Measurements from ENCODE around the gene AQP2.

AQP2 gene, protein sequence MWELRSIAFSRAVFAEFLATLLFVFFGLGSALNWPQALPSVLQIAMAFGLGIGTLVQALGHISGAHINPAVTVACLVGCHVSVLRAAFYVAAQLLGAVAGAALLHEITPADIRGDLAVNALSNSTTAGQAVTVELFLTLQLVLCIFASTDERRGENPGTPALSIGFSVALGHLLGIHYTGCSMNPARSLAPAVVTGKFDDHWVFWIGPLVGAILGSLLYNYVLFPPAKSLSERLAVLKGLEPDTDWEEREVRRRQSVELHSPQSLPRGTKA

DNA sequence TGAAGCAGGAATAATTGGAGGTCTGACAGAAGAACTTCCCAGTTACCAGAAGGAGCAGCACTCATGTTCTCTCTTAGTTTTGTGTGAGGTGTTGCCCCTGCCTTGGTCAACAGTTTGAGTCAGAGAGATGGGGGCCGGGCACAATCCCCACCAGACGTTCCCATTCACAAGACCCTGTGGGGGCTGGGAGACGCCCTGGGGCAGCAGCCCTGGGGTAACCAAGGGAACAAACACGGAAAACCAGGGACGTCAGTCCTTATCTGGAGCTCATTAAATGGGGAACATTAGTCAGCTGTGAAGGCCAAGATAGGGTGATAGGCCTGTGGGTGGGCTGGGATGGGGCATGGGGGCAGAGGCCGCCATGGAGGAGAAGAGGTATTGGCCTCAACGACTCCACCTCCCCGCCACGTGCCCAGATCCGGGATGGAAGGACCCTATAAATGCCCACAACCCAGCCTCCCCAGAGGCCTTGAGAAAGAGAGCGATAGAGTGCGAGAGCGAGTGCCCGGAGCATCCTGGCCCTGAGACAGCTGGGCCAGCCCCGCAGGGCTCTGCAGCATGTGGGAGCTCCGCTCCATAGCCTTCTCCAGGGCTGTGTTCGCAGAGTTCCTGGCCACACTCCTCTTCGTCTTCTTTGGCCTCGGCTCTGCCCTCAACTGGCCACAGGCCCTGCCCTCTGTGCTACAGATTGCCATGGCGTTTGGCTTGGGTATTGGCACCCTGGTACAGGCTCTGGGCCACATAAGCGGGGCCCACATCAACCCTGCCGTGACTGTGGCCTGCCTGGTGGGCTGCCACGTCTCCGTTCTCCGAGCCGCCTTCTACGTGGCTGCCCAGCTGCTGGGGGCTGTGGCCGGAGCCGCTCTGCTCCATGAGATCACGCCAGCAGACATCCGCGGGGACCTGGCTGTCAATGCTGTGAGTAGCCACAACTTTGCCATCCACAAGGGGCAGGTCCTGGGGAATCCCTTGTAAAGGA lies at the start of gene AQP2:
Gene AQP2, plus strand, starts transcription at position 465 of the 979 bp plus-strand sequence. Its CDS starts 94 bp downstream, at position 559.
- DNase-seq: no peak

DNA sequence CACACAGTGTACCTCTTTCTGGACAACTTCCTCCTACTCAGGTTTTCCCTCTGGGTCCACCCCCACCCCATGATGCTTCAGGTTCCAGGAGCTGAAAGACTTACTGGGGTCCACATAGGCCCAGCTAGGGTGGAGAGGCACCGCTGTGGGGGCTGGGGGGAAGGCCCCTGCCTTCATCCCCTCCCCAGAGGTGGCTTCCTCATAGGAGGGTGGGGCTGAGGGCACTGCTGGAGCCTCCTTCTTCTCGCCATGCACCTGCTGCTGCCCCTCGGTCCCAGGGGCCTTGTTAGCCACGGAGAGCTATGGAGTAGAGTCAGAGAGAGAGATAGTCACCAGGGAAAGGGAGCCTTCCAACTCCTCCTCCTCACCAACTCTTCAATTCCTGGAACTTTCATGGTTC lies 49.5 kb upstream of the AQP2 start:
- DNase-seq: no peak

DNA sequence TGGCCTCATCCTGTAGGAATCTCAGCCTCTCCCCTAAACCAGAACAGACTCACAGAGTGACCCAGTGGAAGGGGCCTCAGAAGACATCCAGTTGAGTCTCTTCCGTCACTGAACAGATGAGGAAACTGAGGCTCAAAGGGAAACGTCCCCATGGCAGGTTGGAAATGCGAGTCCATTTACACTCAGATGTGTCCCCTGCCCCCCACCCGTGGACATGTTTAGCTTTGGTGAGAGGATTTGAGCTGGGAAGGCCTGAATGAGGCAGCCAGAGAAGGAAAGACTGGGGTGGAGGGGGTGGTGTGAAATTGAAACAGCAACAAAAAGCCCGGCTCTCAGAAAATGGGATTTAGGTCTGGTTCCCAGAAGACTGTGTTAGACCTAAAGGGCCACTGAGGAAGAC lies 48.6 kb upstream of the AQP2 start:
- DNase-seq: no peak

DNA sequence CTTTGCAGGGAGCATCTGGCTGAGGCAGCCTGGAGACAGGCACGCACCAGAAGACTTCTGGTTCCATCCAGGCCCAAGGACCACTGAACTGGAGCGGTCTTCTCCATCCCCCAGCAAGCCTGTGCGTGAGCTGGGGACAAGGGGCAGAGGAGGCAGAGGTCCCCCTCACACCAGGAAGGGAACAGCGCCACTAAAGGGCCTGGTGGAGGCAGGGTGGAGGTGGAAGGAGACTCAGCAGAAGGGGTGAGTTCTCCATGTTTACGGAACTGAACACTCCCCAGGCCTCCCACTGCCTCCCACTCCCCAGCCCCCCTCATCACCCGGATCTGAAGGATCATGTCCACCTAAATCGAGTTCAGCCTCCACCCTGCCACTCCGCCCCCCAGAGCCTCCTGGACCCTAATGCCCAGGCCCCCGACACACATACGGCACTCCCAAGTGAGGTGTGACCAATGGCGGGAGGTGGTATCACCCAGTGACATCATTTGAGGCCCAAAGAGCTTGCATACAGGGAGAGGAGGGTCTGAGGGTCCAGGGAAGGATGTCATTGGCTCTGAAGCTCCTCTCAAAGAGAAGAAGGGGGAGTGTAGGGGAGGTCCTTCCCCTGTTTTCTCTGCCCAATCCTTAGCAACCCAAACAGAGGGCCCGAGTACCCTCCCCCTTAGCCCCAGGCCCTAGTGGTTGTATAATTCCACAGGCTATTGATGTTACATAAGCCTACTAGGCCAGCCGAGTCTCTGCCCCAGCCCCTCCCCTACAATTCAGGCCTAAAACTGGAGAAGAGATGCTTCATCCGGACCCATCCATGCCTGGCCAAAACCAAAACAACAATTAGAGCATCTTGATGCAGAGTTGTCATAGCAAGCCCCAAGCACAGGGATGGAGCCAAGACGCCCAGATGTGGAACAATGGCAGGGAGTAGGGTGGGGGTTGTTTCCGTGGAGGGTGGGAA lies 47.9 kb upstream of the AQP2 start:
- DNase-seq: no peak

DNA sequence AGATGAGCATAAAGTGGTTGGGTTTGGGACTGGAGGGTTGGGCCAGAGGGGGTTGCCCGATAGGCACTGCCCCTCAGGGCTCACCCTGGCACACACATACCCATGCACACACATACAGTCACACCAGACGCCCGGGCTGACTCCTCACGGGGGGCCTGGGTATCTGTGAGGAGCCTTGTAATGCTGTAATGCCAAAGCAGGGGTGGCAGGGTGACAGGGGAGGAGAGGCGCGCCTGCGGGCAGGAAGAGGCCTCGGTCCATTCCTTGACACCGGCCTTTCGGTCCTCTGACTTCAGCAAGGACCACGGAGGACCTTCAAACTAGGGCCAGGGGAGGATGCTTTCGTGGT lies 47.2 kb upstream of the AQP2 start:
- DNase-seq: no peak

DNA sequence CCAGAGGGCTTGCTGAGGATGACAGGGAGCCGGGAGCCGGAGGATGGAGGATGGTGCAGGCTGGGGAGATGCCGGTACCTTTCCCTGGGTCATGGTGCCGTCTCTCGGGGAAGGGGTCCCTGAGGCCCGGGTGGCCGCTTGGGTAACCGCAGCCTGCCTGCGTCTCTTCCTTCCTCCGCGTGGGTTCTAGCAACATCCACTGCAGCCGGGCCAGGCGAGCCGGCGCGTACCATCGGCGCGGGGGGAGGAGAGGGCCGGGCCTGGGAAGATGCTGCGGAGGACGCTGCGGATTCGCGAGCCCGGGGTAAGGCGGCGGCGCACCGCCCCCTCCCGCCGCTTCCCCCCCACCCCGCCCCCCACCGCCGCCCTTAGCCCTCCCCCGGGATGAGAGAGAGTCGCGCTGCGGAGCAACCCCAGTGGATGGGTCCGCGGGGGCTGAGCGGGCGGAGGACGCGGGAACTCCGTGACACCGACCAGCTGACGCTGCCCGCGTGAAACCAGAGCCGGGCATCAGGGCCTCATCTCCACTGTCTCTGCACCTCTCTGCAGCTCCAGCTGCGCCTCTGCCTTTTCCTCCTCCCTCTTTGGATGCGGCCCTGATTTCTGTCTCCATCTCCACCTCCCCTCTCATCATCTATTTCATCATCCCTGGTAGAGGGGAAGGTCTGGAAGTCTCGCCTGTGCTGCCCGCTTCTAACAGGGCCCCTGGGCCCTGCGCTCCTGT lies 46.7 kb upstream of the AQP2 start, which contains the start of gene FAIM2:
Gene FAIM2, minus strand, starts transcription at position 201 of the 724 bp plus-strand sequence. Its CDS starts 108 bp downstream, at position 93.
- DNase-seq: peak; percentile 74

DNA sequence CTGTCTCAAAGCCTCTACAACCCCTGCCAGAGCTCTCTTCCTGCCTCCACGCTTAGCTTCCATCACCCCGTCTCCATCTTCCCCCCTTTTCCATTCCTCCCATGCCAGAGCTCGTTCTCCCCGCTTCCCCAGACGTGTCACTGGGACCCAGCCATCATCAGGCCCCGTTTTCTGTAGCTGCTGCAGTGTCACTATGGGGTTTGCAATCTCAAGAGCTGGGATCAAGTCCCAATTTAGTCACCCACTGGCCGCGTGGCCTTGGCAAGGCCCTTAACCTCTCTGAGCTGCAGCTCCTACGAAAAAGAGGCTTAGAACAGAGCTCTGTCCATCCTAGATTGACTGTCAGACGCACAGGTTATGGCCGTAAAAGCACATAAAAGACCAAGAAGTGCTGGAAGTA lies 45.9 kb upstream of the AQP2 start:
- DNase-seq: no peak

DNA sequence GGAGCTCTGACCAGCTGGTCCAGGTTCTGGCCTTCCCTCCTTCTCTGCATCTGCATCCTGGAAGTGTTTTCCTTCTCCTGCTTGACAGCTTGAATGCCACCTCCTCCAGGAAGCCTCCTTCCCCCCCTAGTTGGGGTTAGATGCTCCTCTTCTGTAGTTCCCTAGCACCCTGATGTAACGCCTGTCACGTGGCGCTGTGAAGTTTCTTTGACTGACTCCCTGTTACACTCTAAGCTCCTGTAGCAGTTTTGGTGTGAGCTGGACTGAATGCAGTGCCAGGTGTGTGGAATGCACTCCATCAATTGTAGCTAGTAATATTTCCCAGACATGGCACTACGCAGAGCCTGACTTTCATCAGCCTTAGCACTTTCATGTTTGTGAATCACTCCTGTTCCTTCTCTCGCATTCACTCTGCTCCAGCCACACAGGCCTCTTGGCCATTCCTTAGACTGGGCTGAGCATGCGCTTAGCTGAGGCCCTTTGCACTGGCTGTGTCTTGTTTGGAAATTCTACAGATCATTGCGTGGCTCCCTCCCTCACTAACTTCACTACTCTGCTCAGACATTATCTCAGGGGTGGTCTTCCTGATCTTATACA lies 44.7 kb upstream of the AQP2 start:
- DNase-seq: peak; percentile 11

DNA sequence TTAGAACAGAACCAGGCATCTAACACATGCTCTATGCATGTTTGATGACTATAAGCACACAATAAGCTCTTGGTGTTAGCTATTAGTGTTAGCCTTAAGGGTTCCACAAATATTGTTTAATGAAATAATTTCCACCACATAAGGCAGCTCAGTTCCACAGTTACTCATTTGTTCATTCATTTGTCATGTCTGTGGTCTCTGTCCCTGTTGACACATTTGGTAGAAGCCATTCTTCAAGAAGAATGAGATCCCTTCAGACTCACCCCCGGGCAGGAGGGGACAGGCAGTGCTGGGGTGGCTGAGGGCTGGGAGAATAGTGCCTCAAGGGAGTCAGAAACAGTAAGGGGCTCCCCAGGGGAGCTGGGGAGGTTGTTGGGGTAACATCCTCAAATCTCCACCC lies 43.2 kb upstream of the AQP2 start:
- DNase-seq: peak; percentile 32

DNA sequence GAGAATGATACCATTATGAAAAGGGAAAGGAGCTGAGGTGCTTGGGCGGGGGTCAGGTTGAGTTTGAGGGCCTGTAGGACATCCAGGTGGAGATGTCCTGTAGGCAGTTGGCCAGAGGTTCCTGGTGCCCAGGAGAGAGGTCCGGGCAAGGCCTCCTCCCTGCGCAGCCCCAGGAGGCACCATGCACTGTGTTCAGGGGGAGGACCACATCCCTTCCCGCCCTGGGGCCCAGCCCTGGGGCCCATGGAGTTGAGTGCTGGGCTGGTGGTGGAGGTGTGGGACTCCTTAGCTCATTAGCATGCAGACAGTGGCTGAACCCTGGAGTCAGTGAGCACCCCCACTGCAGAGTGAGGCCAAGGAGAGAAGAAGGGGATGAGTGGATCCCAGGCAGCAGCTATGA lies 41.2 kb upstream of the AQP2 start:
- DNase-seq: no peak

DNA sequence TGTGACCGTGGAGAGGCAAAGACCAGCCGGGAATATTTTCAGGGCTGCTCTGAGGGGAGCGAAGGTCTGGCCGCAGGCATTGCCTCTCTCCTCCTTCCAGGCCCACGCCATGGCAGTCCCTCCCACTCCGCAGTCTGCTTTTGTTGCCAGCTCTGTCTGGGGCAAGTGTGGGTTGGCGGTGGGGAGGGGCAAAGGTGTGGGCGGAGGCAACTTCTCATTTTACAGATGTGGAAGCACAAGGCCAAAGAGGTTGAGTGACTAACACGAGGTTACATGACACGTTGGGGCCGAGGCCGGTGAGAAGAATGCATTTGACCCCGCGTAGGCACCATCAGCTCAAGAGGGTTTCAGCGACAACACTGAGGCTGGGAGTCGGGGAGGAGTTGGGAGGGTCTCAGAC lies 40.7 kb upstream of the AQP2 start:
- peak; percentile 35 for DNase-seq

DNA sequence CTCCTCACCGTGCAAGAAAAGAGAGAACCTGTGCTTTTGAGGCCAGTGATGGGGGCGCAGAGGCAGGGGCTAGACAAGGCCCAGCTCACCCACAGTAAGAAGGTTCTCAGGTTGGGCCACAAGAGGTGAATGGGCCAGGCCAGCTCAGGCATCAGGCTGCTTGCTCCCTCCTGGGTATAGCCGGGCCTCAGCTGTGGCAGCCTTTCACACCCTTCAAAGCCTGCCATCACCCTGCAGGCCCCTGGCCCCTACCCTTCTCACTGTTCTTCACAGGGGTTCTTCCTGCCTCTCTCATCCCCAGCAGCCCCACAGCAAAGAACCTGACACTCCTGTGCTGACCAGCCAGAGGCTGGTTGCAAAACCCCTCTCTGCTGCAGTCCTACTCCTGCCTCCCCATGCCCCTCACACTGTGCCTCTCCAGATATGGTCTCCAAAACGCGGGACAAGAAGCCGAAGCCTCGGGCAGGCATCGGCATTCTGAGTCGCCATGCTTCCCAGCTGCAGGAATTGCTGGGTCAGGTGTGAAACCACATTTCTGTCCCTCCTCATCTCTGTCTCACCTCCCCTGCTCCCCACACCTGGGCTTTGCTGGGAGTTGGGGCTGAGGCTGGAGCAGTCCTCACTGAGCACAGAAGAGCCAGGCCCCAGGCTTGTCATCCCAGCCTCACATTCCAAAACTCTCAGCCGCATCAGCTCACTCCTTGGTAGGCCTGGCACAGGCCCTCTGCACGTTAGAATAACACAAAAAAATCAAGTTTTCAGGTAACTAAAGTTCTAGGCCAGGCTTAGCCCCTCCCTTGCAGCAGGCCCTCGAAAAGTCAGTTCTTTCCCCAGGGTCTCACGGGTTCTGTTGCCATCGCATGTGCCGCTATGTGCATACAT lies 40.0 kb upstream of the AQP2 start:
- no peak for DNase-seq

DNA sequence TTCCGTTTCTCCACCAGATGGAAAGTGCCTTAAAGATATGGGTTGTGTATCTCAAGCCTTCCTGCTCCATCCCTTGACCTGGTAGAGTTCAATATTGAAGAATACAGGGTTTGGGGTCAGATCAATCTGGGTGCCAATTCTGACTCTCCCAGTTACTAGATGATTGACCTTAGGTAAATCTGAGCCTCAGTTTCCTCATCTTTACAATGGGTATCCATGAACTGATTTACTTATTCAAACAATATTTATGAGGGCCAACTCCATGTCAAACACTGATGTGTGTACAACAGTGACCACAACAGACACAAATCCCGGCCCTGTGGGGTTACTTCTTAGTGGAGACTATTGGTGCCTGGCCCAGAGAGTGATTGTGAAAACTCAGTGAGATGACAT lies 39.3 kb upstream of the AQP2 start:
- no peak for DNase-seq

DNA sequence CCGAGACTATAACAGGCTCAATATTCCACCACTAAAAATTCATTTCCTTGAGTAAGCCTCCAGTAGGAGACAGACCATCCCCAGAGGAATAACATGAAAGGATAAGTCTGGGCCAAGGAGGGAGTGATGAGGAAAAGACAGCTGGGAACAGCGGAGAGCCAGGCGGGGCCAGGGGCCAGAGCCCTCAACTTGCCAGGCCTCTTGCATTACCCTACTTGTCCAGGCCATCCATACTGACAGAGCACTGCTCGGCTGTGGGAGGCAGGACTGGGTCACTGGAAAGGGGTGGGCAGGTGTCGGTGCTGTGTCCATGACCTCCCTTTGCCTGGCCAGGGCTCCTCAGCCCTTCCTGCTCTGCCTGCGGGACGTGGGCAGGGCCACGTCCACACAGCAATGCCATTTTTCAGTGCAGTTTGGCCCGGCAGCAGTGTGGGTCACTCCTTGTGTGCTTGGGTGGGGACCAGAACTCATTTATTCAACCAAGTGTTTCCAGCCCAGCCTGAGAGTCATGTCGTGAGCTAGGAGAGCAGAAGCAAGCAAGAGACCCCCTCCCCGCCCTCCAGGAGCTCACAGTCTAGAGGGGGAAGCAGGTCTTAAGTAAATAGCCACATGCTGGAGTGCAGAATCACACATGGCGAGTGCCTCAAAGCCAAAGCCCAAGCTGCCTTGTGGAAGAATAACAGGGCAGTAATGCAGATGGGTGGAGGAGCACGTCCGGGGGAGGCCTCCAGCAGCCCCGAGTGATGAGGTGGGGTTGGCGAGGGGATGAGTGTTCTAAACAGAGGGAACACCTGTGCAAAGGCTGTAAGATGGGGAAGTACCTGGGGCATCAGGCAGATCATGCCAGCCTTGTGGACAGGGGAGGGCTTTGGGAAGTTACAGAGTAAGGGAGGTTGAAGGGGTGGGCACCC lies 37.9 kb upstream of the AQP2 start:
- no peak for DNase-seq

DNA sequence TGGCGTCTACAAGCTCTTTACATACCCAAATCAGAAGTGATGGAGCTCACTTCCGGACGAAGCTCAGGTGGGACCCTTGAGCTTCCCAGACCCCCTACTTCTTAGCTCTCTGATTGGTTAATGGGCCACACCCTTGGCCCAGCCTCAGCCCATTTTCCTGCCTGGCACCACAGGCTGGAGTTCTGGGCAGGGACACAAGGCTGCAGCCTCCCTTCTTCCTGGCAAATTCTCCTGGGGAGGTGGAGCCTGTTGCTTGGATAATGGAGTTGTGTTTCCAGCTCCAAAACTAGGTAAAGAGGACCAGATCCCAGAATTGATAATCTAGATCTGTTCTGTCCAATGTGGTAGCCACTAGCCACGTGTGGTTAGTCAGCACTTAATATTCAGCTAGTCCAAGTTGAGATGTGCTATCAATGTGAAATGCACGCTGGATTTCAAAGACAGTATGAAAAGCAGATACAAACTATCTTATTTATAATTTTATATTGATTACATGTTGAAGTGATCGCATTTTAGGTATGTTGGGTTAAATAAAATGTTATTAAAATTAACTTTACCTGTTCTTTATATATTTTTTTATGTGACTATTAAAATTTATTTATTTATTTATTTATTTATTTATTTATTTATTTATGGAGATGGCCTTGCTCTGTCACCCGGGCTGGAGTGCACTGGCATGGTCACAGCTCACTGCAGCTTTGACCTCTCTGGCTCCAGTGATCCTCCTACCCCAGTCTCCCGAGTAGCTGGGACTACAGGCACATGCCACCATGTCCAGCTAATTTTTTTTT lies 34.2 kb upstream of the AQP2 start:
- no peak for DNase-seq

DNA sequence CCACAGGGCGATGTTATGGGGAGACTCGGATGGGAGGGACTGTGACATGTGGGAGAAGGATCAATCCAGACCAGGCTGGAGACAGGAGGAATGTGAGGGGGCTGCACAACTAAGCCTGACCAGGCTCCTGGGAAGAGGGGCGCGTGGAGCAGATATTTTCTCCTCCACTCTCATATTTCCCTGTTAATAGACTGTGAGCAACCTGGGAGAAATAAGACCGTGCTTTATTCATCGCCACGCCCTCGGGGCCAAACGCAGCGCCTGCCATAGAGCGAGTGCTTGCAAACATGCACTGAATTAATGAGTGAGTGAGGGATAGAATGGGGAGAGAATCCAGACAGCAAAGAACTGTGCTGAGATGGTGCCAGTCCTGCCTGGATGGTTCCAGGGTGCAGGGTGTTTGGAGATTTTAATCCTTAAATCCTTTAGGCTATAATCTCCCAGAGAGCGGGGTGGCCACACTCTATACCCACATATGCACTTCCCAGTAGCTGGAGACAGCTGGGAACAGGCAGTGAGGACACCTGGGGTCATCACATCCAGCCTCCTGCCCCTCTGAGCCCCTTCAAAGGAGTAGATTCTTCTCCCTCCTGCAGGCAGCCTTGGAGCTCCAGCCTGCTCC lies 33.3 kb upstream of the AQP2 start:
- no peak for DNase-seq

DNA sequence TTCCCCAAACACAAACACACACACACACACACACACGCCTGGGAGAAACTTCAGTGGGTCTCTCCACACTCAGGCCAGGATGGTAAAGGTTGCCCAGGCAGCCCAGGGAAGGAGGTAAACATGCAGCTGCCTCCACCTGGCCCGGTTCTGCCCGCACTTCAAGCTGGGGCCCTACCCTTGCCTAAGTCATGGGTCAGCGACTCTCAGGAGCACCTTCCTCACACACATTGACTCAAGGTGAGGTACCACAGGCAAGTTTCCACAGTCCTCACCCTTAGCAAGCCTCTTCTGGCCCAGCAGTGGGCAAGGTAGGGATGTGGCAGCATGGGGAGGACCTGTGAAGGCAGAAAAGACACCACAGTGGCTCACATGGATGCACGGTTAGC lies 32.8 kb upstream of the AQP2 start:
- DNase-seq: no peak

DNA sequence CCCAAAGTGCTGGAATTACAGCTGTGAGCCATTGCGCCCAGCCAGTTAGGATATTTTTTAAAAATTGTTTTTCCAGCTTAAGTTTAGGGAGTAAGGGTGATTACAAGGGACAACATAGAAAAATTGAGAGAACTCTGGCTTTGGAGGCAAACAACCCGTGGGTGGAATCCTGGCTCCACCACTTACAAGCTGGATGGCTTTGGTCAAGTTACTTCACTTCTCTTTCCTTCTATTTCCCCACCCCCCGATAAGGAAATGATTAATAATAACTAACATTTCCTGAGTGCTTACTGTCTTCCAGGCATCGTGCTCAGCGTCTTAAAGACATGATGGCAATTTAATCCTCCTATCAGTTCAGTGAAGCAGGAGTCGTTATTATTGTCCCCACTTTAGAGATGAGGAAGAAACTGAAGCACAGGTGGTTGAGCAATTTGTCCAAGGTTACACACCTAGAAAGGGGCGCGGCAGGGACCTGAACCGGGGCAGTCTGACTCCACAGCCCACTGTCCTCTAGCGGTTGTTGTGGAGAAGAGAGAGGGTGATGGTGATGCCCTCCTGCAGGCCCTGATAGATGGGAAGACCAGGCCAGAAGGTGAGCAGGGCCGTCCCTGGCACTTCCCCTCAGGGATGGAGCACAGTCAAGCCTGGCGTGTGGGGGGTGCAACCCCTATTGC lies 30.2 kb upstream of the AQP2 start:
- peak; percentile 45 for DNase-seq
